Testis (tissue), 2 donors: ENCODE results near the gene NCS1.

Source experiments
- CTCF ChIP-seq, 3 experiments: fragments of 450-650 bp in 2 of 3; fragments of 200-600 bp in 1 of 3; sonication (generic) in 1 of 3; IDR thresholded peaks; one replicate each; pipeline ENCODE4 v1.5.1; 2016 to 2019; ENCODE audit warnings: antibody characterized with exemption in 3 of 3, mild to moderate bottlenecking in 2 of 3, moderate library complexity in 1 of 3
- POLR2A ChIP-seq: fragments of 450-650 bp; IDR thresholded peaks from one replicate; pipeline ENCODE4 v1.6.1; 2017; ENCODE audit warnings: antibody characterized with exemption, mild to moderate bottlenecking, moderate library complexity

- TF ChIP-seq CTCF (IDR thresholded peaks at IDR 0.05) (no peak), POLR2A (no peak)
These were observed 94.3 kb downstream of the NCS1 start for GRCh38 chr9:130266236-130267098.
